ENCODE data around the gene ALDH3B1.

ALDH3B1 gene

DNA sequence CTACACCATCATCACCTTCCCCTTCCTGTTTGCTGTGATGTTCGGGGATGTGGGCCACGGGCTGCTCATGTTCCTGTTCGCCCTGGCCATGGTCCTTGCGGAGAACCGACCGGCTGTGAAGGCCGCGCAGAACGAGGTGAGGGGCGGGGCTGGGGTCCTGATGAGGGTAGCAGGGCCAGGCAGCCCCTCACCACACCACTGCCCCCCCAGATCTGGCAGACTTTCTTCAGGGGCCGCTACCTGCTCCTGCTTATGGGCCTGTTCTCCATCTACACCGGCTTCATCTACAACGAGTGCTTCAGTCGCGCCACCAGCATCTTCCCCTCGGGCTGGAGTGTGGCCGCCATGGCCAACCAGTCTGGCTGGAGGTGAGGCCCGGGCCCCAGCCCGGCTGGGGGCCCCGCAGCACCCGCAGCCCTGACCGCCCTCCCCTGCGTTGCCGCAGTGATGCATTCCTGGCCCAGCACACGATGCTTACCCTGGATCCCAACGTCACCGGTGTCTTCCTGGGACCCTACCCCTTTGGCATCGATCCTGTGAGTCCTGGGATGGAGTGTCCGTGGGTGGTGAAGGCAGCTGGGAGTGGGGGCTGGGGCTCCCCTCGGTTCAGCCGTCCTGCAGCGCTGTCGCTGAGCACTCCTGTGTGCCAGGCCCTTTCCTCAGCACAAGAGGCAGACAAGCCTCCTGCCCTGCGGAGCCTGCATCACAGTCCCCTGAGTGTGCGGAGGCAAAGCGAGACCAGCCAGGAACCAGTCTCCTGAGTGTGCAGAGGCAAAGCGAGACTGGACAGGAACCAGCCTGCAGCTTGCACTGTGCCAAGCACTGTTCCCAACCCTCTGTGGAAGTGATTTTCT is 37.5 kb downstream of the ALDH3B1 start:
- DNase-seq, result no peak

DNA sequence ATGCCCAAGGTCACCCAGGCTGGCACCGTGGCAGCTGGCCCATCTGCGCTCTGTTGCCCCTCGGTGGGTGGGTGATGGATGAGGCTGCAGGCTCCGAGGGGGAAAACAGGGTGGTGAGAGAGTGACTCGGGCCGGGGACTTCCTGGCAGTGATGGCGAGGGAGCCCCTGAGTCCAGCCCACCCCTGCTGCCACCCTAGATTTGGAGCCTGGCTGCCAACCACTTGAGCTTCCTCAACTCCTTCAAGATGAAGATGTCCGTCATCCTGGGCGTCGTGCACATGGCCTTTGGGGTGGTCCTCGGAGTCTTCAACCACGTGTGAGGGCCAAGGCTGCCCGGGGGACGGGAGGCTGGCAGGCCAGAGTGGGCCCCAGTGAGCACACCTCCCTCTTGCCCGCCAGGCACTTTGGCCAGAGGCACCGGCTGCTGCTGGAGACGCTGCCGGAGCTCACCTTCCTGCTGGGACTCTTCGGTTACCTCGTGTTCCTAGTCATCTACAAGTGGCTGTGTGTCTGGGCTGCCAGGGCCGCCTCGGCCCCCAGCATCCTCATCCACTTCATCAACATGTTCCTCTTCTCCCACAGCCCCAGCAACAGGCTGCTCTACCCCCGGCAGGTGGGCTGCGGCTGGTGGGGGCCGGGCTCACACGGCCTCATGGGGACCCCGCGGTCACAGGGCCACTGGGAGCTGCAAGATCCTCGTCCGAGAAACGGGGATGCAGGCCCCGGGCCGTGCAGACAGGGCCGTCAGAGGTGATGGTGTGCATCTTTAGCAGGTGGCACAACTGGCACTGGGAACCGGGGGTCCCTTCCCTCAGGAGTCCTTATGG is 38.8 kb downstream of the ALDH3B1 start:
- no peak for DNase-seq

DNA sequence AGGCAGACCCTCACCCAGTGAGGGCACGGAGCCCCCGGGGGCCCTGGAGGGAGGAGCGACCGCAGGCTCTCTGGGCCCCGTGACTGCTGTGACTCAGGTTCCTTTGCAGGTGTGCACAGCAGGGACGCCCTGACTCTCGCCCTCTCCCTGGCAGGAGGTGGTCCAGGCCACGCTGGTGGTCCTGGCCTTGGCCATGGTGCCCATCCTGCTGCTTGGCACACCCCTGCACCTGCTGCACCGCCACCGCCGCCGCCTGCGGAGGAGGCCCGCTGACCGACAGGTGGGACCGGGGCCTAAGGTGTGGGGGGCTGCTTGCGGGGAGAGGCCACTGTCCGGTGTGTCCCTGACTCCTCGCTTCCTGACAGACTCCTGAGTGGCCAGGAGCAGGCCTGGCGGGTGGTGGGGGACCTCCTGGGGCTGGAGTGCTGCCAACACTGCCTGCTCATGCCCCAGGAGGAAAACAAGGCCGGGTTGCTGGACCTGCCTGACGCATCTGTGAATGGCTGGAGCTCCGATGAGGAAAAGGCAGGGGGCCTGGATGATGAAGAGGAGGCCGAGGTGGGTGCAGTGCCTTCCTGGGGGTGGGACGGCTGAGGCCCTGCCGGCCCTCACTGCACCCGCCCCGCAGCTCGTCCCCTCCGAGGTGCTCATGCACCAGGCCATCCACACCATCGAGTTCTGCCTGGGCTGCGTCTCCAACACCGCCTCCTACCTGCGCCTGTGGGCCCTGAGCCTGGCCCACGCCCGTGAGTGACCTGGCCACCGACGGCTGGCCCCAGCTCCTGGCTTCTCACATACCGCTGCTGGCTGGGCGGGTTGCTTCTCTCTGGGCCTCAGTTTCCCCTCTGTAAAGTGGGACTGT is 39.6 kb downstream of the ALDH3B1 start:
- no peak for DNase-seq

DNA sequence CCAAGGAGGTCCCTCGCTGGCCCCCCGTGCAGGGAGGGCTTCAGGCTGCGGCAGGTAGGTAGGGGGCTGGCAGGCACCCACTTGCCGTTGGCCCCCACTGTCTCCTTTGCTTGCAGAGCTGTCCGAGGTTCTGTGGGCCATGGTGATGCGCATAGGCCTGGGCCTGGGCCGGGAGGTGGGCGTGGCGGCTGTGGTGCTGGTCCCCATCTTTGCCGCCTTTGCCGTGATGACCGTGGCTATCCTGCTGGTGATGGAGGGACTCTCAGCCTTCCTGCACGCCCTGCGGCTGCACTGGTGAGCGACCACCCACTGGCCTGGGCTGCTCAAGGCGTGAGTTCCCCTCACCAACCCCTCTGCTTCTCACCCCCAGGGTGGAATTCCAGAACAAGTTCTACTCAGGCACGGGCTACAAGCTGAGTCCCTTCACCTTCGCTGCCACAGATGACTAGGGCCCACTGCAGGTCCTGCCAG is 40.3 kb downstream of the ALDH3B1 start:
- no peak for DNase-seq

DNA sequence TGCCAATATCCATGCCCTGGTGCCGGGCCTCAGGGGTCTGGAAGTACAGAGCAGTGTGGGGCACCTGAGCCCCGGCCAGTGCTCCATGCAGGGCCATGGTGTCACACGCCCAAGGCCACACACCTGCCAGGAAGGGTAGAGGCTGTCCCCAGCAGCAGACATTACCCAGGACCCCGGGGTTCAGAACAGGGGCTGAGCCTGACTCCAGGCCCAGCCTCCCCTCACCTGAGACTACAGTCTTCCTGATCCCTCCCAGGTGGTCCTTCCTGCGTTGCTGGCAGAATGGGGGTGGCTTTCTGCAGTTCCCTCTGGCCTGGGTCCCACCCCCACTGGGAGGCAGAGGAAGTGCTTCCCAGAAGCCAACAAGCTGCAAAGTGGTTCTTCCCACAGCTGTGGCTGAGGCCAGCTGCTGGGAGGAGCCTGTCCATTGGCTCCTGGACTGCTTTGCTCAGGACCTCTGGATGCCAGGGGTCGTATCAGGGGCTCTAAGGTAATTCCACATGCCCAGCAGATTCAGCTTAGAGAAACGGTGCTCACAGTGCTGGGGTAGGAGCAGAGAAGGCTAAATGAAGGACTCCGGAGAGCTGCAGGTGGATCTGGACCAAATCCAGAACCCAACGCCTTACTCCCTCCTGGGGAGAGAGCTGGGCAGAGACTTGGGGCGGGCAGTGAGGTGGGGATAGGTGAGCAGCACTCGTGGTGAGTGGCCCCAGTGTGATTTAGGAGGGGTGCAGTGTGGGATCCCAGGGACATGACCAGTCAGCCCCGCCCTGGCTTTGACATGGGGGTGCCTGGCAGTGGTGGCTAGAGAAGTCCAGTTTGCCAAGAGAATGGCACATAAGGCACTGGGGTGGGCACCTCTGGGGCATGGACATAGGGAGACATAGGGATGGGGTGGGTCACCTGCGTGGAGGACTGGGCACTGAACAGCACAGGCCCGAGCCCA is 41.3 kb downstream of the ALDH3B1 start:
- DNase-seq, result no peak

DNA sequence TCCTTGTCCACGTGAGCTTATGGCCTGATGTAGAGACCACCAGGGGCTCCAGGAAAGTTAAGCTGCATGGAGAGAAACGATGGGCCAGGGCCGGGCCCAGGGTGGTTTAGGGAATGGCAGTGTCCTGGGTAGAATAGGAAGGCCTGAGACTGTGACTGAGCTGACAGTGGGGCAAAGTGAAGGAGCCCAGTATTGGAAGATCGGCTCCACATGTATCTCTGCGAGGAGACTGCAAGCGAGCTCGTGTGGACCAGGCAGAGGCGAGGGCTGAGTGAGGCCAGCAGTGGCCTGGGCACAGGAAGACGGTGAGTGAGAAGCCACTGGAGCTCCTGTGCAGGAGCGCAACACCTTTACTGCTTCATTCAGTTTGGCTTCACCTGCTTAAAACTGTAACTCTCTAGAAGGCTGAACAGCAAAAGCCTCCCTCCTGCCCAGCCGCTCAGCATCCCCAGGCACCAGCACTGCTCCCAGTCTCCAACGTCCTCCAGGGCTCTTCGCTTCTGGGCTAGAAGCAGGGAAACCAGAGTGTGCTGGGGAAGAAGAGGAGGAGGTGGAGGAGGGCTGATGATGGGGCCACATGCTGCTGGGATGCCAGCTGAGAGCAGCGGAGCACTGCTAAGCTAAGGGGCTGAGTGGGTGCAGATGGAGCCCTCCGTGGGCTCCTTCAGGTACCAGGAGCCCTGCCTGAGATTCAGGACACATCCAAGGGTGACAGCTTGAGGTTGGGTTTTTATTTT is 42.2 kb downstream of the ALDH3B1 start:
- no peak for DNase-seq

DNA sequence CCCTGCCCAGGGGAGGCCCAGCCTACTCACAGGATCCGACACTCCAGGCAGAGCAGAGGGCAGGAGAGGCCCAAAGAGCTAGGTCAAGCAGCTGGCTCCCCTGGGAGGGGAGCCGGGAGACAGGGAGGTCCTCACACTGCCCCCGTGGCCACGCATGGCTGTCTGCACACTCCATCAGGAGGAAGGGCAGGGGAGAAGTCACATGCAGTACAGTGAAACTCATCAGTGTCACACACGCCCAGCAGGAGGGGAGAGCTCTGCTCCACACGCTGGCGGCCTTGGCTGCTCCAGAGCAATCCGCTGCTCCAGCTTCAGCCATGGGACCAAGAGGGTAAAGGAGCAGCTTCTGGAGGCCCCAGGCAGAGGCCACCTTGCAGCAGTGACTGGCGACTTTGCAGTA is 43.0 kb downstream of the ALDH3B1 start:
- DNase-seq, result no peak

DNA sequence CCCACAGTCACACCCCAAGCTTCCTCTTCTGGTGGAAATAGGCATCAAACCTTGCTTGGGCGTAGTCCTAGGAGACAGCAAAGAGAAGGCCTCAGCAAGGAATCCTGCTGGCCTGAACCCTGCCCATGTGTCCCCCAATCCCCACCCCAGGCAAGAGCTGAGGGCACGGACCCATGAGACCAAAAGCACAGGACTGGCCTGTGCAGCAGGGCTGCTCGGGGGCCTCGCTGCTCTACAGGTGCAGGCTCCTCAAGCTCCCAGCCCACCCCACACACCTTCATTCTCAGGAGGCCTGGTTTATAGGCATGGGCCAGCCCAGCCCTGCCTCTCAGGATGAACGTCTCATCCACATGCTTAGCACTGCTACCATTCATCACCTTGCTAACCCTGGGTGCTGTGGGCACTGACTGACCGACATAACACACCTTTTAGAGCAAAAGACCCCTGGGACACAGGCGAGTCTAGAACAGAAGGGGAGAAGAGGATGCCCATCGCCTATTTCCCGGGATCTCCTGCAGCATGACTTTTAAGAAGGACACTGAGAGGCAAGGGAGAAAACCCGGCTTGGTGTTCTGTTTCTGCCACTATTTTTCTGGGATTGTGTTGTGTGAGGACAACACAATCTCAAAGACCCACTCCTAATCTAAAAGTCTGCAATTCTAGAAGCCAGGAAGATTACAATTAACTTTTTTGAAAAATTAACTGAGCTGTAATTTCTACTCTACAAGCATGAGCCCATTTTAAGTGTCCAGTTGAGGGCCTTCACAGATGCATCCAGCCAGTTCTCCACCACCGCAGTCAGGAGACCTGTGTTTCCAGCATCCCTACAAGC is 44.1 kb downstream of the ALDH3B1 start:
- DNase-seq, result no peak

DNA sequence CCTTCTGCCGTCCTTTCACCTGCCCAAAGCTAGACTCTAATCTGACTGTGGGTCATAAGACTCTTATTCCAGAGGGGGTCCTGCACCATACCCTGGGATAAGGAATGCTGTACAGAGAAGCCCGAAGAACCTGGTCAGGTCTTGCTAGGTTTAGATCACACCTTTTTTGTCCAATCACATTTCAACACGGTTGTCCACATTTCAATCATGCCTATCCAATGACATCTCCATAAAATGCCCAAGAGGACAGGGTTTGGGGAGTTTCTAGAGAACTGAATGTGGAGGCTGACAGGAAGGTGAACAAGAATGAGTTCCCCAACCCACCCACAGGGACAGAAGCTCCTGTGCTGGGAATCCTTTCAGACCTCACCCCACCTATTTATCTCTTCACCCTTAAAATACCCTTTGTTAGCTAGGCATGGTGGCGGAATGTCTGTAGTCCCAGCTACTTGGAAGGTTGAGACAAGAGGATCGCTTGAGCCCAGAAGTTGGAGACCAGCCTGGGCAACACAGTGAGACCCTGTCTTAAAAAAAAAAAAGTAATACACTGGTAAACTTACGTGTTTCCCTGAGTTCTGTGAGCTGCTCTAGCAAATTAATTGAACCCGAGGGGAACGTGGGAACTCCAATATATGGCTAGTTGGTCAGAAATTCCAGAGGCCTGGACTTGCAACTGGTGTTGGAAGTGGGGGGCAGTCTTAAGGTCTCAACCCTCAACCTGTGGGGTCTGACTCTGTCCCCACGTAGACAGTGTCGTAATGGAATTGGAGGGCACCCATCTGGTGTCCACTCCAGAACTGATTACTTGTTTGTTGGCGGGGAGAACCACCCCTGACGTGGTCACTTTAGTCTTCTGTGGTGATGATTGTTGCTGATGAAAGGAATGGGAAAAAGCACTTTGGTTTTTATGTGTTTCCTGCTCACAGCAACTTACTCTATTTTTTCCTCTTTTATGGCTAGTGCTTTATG is 46.5 kb downstream of the ALDH3B1 start:
- DNase-seq, result no peak

DNA sequence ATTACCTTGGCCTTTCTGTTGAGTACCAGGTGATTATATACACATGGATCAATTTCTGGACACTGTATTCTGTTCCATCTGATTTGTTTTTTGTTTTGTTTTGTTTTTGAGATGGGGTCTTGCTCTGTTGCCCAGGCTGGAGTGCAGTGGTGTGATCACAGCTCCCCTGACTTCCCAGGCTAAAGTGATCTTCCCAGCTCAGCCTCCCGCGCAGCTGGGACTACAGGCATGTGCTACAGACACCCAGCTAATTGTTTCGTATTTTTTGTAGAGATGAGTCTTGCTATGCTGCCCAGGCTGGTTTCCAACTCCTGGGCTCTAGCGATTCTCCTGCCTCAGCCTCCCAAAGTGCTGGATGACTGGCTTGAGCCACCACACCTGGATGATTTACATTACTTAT is 47.7 kb downstream of the ALDH3B1 start:
- DNase-seq, result no peak

DNA sequence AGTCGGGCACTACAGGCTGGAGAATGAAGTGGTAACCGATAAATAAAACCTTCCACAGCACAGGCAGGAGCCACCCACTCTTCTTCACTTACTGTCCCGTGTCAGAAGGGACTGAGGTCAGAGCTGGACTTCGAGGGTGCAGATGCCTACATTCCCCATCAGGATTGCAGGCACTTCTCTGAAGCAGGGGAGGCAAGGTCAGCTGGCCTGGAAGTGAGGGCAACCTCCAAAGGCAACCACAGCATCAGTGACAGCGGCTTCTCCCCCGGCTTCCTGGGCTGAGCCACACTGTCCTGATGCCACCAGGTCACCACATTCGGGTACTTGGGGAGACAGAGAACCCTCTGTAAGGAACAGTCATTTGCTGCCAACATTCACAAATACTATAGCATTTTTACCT is 51.4 kb downstream of the ALDH3B1 start:
- no peak for DNase-seq

DNA sequence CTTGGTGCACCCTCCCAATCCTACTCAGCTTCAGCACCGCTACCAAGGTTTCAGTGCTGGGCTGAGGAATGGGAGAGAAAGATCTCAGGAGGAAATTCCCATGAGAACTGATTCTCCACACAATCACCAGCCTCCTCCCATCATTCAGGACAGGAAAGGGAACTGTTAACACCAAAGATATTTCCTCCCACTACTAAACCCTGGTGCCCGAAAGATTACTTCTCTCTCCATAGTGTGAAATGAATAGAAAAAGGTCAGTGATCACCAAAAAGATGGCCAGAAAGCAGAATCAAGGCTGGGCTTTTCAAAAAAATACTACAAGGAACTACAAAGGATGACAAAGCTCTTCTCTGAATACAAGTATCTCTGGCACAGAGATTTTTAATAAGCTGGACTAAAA is 54.8 kb downstream of the ALDH3B1 start:
- DNase-seq, result no peak

DNA sequence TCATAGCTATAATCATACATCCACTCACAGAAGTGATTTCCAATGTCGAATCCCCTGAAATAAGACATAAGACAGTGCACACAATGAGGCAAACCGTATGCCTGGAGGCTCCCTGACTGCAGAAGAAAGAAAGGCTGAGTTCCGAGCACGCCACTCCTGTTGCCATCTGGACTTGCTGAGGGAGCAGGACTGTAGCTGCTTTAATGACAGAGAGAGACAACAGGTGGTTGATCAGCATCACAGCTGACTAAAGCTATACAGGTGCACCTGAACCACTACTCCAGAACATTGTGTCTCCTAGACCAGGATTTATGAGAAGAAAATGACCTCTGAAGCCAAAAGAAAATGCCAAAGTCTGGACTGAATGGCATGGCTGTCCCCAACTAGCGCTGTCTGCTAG is 55.7 kb downstream of the ALDH3B1 start:
- no peak for DNase-seq

DNA sequence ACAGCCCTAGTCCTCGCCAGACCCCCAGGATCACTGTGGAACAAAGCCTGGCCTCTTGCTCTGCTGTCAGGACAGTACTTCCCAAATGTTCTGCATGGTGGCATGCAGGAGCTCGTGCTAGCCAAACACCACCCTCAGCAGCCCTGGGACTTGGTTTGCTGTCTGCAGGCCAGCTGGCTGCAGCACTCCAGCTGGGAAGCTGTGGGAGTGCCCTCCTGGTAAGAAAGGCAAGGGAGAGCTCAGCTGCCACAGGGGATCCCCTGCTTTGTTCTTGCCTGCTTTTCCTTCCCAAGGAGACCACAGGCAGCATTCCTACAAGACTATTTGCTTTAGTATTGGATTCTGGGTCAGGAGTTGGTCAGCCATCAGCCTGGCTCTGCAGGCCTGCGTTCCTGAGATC is 56.6 kb downstream of the ALDH3B1 start:
- DNase-seq, result no peak

DNA sequence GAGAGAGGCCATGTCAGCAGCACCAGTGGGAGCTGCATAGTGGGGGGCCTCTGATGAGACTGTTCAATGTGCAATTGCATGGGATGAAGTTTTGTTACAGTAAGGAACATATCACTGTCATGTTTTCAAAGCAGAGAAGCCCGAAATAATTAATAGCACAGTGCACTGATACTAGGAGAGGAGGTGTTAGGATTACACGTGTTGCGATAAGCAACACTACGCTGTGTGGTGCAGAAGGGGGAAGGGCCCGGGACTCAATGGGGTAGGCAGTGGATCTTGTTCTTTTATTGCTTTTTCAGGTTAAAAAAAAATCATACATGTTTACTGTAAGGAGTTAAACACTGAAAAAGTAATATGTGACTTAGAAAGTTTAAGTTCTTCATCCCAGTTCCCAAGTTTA is 57.9 kb downstream of the ALDH3B1 start:
- no peak for DNase-seq

DNA sequence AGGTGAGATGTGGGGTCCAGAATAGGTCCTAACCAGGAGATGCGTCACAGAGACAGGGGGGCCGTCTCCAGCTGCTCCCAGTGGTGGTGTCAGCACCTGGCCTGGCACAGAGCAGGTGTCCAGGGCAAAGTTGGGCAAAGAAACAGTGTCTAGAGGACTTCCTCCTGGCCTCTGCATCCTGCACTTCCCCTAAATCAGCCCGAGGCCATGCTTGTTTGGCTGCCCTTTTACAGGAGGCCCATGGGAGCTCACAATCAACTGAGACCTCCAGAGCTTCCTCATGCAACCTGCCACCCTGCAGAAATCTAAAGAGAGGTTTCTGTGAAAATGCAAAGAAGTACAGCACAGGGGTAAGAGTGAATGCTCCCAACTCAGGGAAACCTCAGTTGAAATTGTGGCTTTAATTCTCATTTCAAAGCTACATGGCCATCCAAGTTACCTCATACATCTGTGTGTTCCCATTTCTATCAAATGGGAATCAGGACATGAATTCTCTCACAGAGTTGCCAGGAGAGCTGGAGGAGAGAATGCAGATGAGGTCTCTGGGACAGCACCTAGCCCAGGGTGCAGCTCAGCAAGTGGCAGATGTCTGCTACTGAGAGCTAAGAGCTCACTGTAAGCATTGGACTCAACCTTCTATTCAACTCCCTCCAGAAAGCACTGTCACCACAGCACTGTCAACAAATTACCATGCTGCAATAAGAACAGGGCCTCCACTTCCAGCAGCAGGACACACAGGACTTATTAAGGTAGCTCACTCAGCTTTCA is 61.3 kb downstream of the ALDH3B1 start:
- no peak for DNase-seq

DNA sequence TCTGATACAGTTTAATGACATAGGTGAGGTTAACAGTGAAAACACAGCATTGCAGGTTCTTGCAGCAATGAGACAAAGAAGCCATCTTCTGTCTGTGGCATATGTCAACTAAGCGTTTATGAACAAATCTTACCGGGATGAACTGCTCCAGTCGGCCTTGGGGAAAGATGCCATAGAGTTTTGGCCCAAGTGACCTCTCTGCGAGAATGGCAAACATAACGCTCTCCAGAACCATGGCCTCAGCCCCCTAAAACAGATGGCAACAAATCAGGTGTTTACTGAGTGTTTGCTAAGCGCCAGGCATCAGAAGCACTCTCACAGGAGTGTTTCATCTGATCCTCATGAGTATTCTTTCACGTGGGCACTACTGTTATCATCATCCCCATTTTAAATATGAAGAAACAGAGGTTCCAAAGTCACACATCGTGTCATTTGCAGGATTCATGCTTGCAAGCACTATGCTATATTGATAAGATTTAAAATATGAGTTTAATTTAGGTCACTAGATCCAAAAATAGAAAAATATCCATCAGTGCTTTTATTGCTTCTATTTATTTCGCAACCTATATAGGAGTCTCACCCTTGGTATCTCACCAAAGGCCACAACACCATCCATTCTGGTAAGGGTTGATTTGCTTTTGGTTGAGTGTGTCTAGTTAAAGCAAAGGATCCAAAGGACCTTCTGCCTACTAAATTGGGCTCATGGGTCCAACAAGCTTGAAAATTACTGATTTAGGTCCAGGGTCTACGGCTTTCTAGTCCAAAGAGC is 64.6 kb downstream of the ALDH3B1 start:
- DNase-seq, result no peak
